GM19240 (cell line): Measurements from ENCODE around the gene D2HGDH.
"Not testable (repeated sequence)": the region's sequence is repeated elsewhere in the genome, so short reads cannot be mapped to it uniquely, and the experiment has no call there.

Source experiments
- DNase-seq: peaks from one replicate; pipeline ENCODE4 v3.0.0; 2011; ENCODE audit warnings: low spot score; ENCODE audit not compliant: insufficient read length

The D2HGDH gene

DNA sequence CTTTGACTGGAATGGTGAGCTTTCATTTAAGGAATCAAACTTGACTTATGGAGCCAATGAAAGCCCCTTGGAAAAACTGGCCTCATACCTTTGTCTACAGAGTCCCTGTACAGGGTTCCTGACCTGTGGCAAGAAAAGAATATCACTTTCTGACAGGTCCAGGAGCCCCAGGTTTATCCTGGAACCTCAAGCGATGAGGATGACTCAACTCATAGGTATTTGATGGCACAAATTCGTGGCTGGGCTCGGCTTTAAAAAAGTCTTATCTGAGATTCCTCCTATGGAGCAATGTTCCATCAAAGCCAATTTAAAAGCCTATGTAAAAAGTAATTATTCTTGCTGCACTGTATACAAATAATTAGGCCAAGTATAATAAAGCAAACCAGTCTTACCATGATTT, 57.0 kb downstream of the D2HGDH start:
- not testable (repeated sequence) for DNase-seq

DNA sequence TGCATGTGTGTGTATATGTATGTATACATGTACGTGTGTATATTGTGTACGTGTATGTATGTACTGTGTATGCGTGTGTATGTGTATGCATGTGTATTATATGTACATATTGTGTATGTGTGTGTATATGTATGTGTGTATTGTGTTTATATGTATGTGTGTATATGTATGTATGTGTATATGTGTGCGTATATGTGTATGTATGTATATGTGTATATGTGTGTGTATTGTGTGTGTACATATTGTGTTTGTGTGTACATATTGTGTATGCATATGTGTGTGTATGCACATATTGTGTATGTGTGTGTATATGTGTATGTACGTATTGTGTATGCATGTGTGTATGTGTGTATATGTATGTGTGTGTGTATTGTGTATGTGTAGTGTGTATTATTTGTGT, 59.0 kb downstream of the D2HGDH start:
- no peak for DNase-seq

DNA sequence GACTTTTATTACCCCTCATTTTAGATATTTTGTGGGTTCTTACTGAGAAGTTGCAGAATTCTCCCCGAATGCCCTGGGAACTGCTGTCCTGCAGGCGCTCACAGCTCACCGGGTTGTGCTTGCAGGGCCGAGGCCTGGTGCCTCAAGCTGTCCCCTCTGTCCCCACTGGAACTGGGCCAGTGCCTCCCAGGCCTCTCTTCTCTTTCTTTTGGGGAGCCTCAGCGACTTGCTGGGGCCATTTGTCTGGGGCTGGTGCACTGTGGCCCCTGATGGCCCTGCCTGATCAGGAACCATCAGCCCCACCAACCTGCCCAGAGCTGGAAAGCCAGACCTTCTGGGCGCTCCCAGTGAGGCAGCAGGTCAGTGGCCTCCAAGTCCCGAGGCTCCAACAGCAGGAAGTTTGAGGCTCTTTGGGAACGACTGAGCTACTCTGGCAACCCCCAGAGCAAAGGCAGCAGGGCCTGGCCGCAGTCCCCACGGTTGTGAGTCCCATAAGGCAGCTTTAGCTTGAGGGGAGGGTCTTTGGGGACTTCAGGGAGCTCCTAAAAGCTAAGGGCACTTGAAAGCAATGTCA, 59.9 kb downstream of the D2HGDH start:
- DNase-seq = no peak

DNA sequence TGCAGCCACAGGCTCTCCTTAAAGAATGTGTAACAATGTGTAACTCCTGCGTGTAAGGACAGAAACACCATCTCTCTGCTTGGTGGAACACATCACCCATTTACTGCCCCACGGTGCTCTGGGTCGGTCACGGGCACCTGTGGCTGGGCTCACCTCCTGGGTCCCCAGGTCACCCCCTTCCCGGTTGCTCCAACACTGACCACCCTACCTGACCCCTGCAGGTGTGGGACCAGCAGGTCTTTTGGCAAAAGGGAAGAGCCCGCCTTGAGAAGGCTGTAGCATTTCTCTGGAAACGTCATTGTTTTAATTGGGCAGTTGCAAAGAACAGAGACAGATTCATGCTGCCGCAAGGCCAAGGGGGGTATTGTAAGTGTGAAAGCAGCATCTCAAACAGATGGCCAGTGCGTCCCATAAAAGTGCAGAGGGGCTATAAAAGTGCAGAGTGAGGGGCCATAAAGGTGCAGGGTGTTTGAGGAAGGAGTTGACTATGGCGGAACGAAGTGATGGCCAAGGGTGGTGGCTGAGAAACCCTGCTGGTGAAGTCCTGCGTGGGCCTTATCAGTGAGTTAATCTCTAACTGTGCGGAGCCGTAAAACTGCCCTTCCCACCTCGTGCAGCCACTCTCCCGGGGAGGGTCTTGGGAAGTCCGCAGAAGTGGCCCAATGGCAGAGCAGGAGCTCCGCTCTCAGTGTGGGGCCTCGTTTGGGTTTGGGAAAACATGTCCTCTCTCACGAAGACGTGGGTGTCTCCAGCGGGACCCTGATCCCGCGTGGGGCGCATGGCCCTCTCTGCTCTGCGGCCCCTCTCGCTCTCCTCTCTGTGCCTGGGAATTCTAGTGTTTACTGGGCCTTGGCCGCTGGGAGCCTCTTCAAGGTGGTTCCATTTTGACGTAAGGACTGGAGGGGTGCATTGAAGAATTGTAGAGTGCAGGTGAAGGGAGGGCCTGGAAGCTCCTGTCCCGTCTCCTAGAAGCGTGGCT, 60.9 kb downstream of the D2HGDH start:
- no peak for DNase-seq

DNA sequence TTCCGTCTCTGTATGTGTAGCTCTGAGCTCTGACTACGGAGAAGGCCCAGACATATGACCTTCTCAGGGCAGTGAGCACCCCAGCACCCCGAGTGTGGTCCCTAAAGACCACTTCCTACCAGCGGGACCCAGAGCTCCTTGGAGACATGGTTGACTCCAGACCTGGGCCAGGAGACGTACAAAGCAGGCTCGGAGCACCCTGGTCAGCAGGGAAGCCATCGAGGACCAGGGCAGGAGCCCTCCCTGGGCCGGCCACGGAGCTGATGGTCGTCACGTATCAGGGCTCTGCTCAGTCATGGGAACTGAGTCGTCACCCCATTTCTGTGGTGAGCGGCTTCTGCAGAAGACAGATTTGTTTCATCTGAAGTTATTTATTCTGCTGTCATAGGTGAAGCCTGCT, 61.8 kb downstream of the D2HGDH start:
- no peak for DNase-seq

DNA sequence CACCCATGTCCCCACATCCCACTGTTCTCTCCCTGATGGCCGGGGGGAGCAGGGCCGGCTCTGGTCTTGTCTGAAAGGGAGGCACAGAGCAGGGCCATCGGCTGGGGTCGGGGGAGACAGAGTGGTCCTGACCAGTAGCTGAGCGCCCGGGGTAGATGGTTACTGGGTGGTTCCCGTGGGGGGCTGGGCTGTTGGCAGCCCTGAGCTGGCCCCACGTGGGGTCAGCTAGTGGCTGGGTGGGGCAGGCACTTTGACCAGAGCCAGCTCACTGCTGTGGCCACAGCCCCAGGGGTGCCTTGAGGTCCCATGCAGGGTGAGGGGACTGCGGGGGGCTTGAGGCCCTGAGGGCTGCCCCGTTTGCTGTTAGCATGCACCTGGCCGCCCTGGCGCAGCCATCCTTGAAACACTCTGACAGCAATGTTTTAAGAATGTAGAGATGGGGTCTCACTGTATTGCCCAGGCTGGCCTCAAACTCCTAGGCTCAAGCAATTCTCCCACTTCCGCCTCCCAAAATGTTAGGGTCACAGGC, 62.2 kb downstream of the D2HGDH start:
- DNase-seq = no peak

DNA sequence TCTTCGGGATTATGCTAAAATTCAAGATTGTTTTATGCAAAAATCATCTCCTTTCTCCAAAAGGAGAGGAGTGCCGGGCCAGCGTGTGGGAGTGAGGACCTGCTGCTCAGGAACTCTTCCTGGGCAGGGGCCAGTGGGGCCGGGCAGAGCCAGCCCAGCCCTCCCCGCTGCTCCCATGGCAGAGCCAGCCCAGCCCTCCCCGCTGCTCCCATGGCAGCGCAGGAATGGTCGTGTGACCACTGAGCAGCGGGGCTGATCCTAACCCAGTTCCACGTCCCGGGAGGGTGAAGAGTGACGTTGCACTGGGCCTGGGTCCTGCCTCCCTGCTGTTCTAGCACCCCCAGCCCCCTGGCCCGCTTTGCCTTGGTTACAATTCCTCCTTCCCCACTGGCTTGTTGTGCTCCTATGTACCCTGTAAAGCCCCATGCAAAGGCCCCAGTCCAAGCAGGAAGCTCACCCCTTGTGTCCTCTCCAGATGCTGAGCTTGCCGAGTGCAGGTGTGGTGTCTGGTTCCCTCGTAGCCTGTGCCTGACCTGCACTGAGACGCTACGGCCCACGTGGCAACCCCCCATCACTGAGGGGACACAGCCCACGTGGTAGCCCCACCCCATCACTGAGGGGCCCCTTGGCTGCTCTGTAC, 63.1 kb downstream of the D2HGDH start:
- no peak for DNase-seq

DNA sequence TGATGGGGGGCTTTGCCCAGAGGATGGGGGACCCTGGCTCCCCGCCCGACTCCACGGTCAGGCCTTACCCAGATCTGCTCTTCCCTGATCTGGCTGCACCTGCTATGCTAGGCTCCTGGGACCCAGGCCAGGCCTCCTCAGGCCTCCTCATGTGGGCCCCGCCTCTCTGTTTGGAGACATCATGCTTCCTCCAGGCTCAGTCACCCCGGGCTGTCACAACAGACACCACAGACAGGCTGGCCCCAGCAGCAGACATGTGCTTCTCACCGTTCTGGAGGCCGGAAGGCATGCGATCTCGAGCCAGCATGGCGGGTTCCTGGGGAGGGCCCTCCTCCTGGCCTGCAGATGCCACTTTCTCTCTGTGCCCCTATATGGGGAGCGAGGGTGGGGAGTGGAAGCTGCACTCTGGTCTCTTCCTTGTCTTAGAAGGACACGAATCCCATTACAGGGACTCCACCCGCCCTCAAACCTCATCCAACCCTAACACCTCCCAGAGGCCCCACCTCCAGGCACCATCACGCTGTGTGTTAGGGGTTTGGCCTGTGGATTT, 63.7 kb downstream of the D2HGDH start:
- DNase-seq = no peak

DNA sequence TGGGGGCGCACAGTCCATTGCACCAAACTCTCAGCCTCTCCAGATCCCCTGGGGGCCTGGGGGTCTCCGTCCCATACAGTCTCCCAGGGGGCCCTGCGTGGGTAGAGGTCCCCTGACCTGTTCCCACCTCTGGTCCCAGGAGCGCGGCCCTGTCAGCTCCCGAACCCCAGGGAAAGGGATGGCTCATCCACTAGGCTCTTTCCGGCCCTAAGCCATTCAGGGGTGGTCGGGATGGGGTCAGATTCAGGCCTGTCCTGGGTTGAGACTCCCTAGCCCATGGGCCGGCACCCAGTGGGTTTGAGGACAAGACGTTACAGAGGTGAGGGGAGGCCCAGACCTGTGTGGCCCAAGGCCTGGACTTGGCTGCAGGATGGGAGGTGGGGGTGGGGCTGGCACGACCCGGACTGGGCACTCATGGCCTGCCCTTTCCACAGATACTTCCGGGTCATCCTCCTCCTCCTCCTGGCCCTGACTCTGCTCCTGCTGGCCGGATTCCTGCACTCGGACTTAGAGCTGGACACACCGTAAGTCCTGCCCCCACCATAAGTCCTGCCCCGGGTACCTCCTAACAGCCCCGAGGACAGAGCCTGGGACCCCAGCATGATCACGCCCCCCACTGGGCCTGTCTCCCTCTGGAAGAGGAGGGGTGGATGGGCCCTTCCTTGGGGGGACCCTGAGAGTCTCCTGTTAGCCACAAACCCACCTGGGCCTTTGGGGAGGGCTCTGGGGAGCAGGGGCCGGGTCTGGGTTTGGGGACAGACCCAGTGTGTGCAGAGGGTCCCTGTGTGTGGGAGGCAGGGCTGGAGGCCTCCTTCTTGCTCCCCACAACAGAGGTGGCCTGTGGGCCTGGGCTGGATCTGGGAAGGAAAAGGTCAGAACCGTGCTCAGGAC, 64.4 kb downstream of the D2HGDH start:
- no peak for DNase-seq

DNA sequence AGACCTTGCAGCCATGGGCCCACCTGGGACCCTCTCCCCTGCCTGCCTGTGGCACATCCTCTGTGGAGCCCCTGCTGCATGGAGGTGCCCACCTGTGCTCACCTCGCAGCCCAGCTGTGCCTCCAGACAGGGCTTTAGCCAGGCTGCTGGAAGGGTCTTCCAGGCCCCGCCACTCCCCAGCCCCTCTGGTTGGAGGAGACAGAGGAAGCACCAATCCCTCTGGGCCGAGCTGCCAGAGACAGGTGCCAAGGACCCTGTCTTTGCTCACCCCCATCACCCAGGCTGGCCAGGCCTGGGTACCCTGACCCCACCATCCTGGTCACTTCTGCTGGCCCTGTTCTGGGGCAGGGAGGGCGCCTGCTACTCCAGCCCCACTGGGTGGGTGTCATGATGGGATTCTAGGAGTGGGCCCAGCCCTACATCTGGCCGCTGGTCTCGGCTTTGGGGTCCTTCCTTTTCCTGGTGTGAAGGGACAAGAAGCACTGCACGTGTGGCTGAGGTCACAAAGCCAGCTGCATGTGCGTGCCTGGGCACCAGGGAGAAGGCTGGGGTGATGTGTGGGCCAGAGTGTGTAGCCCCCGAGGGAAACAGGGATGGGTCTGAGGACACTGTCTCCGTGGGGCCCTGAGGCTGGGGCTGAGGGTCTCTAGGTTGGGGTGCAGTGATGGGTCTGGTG, 65.2 kb downstream of the D2HGDH start:
- DNase-seq = no peak

DNA sequence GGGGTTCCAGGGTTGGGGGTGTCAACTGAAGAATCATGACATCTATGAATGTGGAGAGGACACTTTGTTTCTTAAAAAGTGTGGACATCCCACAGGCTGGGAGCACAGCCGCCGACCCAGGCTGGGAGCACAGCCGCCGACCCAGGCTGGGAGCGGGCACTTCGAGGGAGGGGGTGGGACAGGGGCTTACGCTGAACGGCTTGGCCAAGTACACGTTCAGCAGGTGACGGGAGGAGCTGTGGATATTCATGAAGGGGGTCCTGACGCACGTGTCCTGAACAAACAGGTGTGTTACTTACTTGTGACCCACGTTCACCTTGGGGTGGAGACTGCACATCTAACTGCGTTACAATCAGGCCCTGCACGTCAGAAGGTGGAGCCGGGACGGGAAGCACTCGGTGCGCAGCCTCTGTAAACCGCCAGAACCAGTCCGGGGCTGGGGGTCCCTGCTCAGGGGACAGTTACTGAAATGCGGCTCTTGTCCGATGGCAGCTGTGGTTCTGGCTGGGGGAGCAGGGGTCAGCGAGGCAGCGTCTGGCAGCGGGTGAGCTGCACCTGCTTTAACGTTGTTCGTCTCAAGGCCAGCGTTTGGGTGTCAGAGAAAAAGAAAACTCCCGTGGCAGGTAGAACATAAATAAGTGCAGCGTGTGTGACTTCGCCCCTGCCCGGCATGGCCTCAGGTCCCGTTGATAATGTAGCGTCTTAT, 65.9 kb downstream of the D2HGDH start:
- DNase-seq = not testable (repeated sequence)

DNA sequence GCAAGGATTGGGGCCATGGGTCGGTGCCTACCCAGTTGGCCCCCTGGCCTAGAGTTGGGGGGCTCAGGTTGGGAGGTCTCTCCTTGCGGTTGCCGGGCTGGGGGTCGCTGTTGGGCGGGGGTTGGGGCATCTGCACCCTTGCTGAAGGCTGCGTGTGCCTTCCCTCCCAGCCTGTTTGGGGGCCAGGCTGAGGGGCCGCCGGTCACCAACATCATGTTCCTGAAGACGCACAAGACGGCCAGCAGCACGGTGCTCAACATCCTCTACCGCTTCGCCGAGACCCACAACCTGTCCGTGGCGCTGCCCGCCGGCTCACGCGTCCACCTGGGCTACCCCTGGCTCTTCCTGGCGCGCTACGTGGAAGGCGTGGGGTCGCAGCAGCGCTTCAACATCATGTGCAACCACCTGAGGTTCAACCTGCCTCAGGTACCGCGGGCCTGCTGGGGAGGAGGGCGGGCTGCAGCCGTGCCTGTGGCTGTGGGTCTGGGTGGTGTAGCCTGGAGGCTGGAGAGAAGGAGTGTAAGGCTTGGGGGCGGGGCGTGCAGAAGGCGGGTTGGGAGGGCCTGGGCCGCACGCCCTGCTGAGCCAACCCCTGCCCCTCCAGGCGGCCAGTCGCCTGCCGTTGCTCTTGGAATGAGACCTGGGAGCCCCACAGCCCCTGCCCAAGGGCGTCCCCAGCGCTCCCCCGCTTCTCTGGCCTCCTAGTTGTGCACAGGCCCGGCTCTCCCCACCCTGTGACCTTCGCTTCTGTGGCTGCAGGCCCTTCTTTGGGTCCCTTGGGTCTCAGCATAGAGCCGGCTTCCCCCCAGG, 67.4 kb downstream of the D2HGDH start:
- no peak for DNase-seq

DNA sequence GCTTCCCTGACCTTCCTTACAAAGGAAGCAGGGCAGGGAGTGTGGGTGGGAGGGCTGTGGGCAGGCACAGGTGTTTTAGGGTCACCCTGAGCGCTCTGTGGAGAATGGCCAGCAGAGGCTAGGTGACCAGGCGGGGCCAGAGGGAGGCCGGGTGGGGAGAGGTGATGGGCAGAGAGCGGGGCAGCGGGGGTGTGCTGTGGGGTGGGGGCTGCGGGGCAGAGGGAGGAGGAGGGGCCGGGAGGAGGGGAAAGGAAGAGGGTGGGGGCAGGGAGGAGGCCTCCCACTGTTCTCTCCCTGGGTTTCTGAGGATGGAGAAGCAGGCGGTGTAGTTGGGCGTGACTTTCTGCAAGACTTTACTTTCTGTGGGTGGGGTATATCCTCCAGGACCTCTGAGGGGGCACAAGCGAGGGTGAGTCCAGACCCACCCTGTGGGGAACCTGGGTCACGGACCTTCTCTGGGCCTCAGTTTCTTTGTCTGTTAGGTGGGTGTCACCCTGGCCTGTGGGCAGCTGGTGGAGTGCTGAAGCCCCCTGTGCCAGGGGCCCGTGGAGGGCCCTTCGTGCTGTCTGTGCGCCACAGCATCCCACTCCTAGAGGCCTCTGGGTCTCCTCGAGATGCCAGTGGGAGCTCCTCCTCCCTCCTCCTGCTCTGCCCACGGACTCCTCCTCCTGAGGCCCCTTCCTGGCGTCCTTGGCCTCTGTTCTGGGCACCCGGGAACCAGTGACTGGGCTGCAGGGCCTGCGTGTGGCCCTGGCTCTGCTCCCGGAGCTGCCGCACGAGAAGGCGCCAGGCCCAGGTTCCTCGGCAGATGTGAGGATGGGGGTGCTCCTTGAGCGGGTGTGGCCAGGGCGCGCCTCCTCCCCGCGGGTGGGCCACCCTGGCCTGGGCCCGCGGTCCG, 68.2 kb downstream of the D2HGDH start:
- no peak for DNase-seq

DNA sequence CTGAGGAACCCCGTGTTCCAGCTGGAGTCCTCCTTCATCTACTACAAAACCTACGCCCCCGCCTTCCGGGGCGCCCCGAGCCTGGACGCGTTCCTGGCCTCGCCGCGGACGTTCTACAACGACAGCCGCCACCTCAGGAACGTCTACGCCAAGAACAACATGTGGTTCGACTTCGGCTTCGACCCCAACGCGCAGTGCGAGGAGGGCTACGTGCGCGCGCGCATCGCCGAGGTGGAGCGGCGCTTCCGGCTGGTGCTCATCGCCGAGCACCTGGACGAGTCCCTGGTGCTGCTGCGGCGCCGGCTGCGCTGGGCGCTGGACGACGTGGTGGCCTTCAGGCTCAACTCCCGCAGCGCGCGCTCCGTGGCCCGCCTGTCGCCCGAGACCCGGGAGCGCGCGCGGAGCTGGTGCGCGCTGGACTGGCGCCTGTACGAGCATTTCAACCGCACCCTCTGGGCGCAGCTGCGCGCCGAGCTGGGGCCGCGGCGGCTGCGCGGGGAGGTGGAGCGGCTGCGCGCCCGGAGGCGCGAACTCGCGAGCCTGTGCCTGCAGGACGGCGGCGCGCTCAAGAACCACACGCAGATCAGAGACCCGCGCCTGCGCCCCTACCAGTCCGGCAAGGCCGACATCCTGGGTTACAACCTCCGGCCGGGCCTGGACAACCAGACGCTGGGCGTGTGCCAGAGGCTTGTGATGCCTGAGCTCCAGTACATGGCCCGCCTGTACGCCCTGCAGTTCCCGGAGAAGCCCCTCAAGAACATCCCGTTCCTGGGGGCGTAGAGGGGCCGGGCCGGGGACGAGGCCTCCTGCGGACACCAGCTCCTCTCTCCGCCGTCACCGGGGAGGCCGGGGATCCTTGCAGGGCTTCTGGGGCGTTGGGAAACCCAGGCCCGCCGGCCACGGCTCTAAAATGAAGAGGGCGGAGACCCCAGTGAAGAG, 69.2 kb downstream of the D2HGDH start:
- DNase-seq = no peak

DNA sequence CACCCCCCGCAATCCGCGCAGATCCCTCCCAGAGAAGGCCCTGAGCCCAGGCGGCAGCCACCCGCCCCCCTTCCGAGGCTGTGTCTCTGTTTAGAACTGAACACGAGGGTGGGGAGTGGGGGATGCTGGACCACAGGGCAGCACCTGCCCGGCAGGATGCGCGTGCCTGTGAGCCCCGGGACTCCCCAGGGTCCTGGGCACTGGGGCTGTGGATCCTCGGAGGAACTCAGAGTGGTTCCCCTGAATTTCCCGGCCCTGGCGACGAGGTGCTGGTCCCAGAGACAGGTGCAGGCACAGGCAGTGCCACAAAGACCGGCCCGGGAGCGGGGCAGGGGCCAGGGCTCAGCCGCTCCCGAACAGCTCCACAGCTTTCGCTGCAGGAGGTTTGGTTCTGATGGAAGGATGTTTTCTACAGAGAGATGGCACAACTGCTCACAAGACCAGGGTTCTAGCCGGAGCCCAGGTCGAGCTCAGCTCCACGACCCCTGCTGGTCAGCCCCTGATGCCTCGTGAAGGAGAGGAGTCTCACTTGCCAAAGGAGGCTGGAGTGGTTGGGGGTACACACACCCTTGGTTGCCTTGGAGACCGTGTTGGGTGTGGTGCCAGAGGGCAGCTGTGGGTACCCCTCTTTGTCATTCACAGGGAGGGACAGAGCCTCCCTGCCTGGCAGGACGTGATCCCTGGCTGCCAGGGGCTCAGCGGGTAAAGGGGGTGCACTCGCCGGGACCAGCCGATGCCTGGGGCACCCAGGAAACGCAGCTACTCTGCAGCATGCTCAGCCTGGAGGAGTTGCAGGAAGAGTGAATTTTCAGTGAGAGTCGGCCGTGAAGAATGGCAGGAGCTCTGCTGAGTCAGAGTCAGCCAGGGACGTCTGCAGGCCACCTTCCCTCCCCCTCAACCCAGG, 70.1 kb downstream of the D2HGDH start:
- peak; percentile 26 for DNase-seq

DNA sequence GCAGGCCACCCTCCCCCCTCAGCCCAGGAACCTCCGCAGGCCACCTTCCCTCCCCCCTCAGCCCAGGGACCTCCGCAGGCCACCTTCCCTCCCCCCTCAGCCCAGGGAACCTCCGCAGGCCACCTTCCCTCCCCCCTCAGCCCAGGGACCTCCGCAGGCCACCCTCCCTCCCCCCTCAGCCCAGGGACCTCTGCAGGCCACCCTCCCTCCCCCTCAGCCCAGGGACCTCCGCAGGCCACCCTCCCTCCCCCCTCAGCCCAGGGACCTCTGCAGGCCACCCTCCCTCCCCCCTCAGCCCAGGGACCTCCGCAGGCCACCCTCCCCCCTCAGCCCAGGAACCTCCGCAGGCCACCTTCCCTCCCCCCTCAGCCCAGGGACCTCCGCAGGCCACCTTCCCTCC, 71.8 kb downstream of the D2HGDH start:
- DNase-seq = not testable (repeated sequence)
